Measurements from ENCODE around the gene KLHL42.

GRCh38 chr12:27844366-27845090, 64.5 kb downstream of the KLHL42 start:
- TF ChIP-seq CTCF (conservative IDR thresholded peaks at IDR 0.05; ENCODE audit: low read length): no peak
- no peak for TF ChIP-seq EZH2phosphoT487 (IDR thresholded peaks at IDR 0.05; ENCODE audit: borderline replicate concordance)

Data from Loucy (cell line).